ENCODE results near the gene DCAF4.

DNA sequence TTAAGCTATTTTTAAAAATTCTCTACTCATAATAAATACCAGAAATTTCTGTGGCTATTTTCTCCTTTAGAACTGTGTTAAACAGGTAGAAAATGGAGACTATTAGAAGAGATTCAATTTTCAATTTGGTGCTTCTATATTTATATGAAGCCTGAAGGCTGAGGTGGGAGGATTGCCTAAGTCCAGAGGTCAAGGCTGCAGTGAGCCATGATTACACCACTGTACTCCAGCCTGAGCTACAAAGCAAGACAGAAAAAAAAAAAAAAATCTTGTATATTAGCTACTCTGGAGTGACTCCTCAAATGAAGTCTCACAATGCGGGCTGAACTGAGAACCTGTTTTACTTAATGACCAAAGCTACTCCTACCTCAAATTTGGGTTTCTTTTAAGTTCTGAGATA, 22.5 kb upstream of the DCAF4 start:
- no peak for TF ChIP-seq TOX (CRISPR knock-in tag; IDR thresholded peaks at IDR 0.05; ENCODE audit: borderline replicate concordance)
- TF ChIP-seq, protein P1, sequence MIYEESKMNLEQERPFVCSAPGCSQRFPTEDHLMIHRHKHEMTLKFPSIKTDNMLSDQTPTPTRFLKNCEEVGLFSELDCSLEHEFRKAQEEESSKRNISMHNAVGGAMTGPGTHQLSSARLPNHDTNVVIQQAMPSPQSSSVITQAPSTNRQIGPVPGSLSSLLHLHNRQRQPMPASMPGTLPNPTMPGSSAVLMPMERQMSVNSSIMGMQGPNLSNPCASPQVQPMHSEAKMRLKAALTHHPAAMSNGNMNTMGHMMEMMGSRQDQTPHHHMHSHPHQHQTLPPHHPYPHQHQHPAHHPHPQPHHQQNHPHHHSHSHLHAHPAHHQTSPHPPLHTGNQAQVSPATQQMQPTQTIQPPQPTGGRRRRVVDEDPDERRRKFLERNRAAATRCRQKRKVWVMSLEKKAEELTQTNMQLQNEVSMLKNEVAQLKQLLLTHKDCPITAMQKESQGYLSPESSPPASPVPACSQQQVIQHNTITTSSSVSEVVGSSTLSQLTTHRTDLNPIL (CRISPR knock-in tag; IDR thresholded peaks at IDR 0.05; ENCODE audit: low read depth) = no peak
- TF ChIP-seq, protein P2, sequence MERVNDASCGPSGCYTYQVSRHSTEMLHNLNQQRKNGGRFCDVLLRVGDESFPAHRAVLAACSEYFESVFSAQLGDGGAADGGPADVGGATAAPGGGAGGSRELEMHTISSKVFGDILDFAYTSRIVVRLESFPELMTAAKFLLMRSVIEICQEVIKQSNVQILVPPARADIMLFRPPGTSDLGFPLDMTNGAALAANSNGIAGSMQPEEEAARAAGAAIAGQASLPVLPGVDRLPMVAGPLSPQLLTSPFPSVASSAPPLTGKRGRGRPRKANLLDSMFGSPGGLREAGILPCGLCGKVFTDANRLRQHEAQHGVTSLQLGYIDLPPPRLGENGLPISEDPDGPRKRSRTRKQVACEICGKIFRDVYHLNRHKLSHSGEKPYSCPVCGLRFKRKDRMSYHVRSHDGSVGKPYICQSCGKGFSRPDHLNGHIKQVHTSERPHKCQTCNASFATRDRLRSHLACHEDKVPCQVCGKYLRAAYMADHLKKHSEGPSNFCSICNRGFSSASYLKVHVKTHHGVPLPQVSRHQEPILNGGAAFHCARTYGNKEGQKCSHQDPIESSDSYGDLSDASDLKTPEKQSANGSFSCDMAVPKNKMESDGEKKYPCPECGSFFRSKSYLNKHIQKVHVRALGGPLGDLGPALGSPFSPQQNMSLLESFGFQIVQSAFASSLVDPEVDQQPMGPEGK (CRISPR knock-in tag; IDR thresholded peaks at IDR 0.05; ENCODE audit: borderline replicate concordance) = no peak
- TF ChIP-seq ZFP3 (CRISPR knock-in tag; IDR thresholded peaks at IDR 0.05) = no peak
- TF ChIP-seq ARNTL (CRISPR knock-in tag; IDR thresholded peaks at IDR 0.05; ENCODE audit: borderline replicate concordance, low read depth) = no peak
- TF ChIP-seq, protein P3, sequence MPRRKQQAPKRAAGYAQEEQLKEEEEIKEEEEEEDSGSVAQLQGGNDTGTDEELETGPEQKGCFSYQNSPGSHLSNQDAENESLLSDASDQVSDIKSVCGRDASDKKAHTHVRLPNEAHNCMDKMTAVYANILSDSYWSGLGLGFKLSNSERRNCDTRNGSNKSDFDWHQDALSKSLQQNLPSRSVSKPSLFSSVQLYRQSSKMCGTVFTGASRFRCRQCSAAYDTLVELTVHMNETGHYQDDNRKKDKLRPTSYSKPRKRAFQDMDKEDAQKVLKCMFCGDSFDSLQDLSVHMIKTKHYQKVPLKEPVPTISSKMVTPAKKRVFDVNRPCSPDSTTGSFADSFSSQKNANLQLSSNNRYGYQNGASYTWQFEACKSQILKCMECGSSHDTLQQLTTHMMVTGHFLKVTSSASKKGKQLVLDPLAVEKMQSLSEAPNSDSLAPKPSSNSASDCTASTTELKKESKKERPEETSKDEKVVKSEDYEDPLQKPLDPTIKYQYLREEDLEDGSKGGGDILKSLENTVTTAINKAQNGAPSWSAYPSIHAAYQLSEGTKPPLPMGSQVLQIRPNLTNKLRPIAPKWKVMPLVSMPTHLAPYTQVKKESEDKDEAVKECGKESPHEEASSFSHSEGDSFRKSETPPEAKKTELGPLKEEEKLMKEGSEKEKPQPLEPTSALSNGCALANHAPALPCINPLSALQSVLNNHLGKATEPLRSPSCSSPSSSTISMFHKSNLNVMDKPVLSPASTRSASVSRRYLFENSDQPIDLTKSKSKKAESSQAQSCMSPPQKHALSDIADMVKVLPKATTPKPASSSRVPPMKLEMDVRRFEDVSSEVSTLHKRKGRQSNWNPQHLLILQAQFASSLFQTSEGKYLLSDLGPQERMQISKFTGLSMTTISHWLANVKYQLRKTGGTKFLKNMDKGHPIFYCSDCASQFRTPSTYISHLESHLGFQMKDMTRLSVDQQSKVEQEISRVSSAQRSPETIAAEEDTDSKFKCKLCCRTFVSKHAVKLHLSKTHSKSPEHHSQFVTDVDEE (CRISPR knock-in tag; IDR thresholded peaks at IDR 0.05) = no peak
- no peak for TF ChIP-seq ZNF8 (CRISPR knock-in tag; IDR thresholded peaks at IDR 0.05)
